Lower lobe of right lung (tissue), 2 donors: ENCODE measurements around the gene SCN3A. TPM values are rescaled to one million over a fixed set of nuclear protein-coding genes. Genes with fewer than 3 reads are reported as not detected.

Experiments used
- ATAC-seq, 2 donors: fragments of 200-7000 bp; cut with Tn5 transposase; one replicate each; pipeline ENCODE4 v1.9.1; 2020 to 2022; ENCODE audit warnings: mild to moderate bottlenecking in 2 of 2, moderate library complexity in 2 of 2
- DNase-seq: peaks from one replicate; pipeline ENCODE4 v3.0.0-alpha.2; 2020
- H3K27ac ChIP-seq: fragments of 200-600 bp; one replicate; pipeline ENCODE4 v1.8.0; 2022
- H3K27me3 ChIP-seq: fragments of 200-600 bp; one replicate; pipeline ENCODE4 v1.8.0; 2022; ENCODE audit warnings: low read depth
- H3K36me3 ChIP-seq: fragments of 200-600 bp; one replicate; pipeline ENCODE4 v1.8.0; 2022; ENCODE audit warnings: mild to moderate bottlenecking
- H3K4me1 ChIP-seq: fragments of 200-600 bp; one replicate; pipeline ENCODE4 v1.8.0; 2022
- H3K4me3 ChIP-seq: fragments of 200-600 bp; one replicate; pipeline ENCODE4 v1.8.0; 2022; ENCODE audit warnings: mild to moderate bottlenecking
- H3K9me3 ChIP-seq: fragments of 200-600 bp; one replicate; pipeline ENCODE4 v1.8.0; 2022
- intact Hi-C: fragments of 100-400 bp; cut with DNase I; formaldehyde crosslinking; loops from one replicate; pipeline ENCODE4 v1.11.0; 2022
- total RNA-seq: library from RNA; stranded (reverse); fragmentation: NEBNext Ultra II Directional; extraction: Animal tissue kit (Norgen Biotek cat#: 25700); gene quantifications from one replicate; pipeline ENCODE4 v1.2.1, GENCODE V29; 2021
- TF ChIP-seq, protein P1 (sequence below): fragments of 200-600 bp; IDR thresholded peaks from one replicate; pipeline ENCODE4 v1.8.0; 2022; ENCODE audit warnings: antibody characterized with exemption, mild to moderate bottlenecking
- donor health status: DM: no; HTN: yes; CAD: no; lungs with severe emphysema.

SCN3A gene
- total RNA-seq, 1 donor from 2014 or later = 1.4 TPM

- no peak overlapping the region for H3K4me3 ChIP-seq
- TF ChIP-seq, protein P1, sequence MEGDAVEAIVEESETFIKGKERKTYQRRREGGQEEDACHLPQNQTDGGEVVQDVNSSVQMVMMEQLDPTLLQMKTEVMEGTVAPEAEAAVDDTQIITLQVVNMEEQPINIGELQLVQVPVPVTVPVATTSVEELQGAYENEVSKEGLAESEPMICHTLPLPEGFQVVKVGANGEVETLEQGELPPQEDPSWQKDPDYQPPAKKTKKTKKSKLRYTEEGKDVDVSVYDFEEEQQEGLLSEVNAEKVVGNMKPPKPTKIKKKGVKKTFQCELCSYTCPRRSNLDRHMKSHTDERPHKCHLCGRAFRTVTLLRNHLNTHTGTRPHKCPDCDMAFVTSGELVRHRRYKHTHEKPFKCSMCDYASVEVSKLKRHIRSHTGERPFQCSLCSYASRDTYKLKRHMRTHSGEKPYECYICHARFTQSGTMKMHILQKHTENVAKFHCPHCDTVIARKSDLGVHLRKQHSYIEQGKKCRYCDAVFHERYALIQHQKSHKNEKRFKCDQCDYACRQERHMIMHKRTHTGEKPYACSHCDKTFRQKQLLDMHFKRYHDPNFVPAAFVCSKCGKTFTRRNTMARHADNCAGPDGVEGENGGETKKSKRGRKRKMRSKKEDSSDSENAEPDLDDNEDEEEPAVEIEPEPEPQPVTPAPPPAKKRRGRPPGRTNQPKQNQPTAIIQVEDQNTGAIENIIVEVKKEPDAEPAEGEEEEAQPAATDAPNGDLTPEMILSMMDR = no peak
- no peaks in the 10 kb centered on the region for H3K4me1 ChIP-seq
- H3K36me3 ChIP-seq = no peaks in the 10 kb centered on the region
- H3K9me3 ChIP-seq = no peaks in the 10 kb centered on the region
- DNase-seq (no peak), ATAC-seq (no peak)
- H3K27ac ChIP-seq = no peak overlapping the region
- intact Hi-C loops = no loop called here
- no peaks in the 10 kb centered on the region for H3K27me3 ChIP-seq
Measured at GRCh38 chr2:165105926-165106325, 97.9 kb downstream of the SCN3A start.

- ATAC-seq (no peak), DNase-seq (no peak)
- Histone ChIP-seq H3K36me3 (no peaks in the 10 kb centered on the region), H3K4me3 (no peak overlapping the region), H3K27ac (no peak overlapping the region), H3K27me3 (no peaks in the 10 kb centered on the region), H3K9me3 (no peaks in the 10 kb centered on the region), H3K4me1 (no peaks in the 10 kb centered on the region)
- TF ChIP-seq, protein P1 = no peak
- intact Hi-C loops = no loop called here
Measured at GRCh38 chr2:165087933-165088901, 115.6 kb downstream of the SCN3A start.

DNA sequence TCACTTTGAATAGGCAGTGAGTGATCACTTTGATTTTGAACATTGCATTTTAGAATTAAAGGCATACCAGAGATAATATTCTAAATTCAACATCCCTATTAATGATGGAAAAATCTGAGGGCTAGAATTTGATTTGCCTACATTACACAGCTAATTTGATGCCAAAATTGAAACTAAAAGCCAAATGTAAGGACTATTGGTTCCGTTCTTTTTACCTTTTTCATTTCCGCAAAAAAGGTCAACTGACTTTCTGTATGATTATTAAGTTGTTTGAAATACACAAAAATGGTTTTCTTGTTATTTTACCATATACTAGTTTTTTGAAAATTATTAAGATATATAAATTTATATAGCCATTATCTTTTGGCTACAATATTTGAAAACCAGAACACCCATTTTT lies 117.5 kb downstream of the SCN3A start:
- ATAC-seq = no peak

GRCh38 chr2:165083326-165083725 lies 120.5 kb downstream of the SCN3A start:
- TF ChIP-seq, protein P1 = no peak
- Histone ChIP-seq H3K4me3 (no peak overlapping the region), H3K9me3 (peaks cover 3% of the 10 kb centered on the region), H3K36me3 (no peaks in the 10 kb centered on the region), H3K27me3 (no peaks in the 10 kb centered on the region), H3K4me1 (no peaks in the 10 kb centered on the region), H3K27ac (no peak overlapping the region)
- DNase-seq = no peak
- intact Hi-C loops = no loop called here
- no peak for ATAC-seq

More for the DNA sequence above, 117.5 kb downstream of the SCN3A start:
- Histone ChIP-seq H3K4me1 (no peaks in the 10 kb centered on the region), H3K4me3 (no peak overlapping the region), H3K9me3 (peaks cover 3% of the 10 kb centered on the region), H3K27me3 (no peaks in the 10 kb centered on the region), H3K27ac (no peak overlapping the region), H3K36me3 (no peaks in the 10 kb centered on the region)
- no peak for DNase-seq
- TF ChIP-seq, protein P1 = no peak
- intact Hi-C loops = no loop called here

DNA sequence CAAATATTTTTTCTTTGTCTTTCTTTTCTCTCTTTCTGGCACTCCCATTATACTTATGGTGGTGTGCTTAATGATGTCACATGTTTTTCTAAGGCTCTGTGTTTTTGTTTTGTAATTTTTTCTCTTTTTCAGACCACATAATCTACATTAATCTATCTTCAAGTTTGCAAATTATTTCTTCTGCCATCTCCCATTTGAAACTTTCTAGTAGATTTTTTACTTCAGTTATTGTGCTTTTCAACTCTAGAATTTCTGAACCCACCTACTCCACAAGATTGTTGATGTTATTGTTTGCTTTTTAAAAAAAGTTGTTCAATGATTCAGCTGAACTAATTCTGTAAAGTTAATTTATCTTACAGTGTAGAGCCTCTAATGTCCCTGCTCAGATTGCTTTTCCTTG lies 121.4 kb downstream of the SCN3A start:
- Histone ChIP-seq H3K9me3 (peaks cover 3% of the 10 kb centered on the region), H3K27me3 (no peaks in the 10 kb centered on the region), H3K27ac (no peak overlapping the region), H3K4me3 (no peak overlapping the region), H3K4me1 (no peaks in the 10 kb centered on the region), H3K36me3 (no peaks in the 10 kb centered on the region)
- intact Hi-C loops = no loop called here
- ATAC-seq (no peak), DNase-seq (no peak)
- TF ChIP-seq, protein P1 = no peak
